Lower leg skin (tissue), 3 donors: ENCODE measurements around the gene B4GALT6.

Experiments
- POLR2A ChIP-seq, 2 donors: fragments of 450-650 bp; IDR thresholded peaks; one replicate each; pipeline ENCODE4 v1.6.1; 2016 to 2017; ENCODE audit warnings: antibody characterized with exemption in 2 of 2, mild to moderate bottlenecking in 1 of 2, moderate library complexity in 1 of 2
- TF ChIP-seq, protein P1 (sequence below), 3 donors: fragments of 450-650 bp; IDR thresholded peaks; one replicate each; pipeline ENCODE4 v1.5.1; 2016; ENCODE audit warnings: antibody characterized with exemption in 3 of 3, mild to moderate bottlenecking in 3 of 3, moderate library complexity in 2 of 3

DNA sequence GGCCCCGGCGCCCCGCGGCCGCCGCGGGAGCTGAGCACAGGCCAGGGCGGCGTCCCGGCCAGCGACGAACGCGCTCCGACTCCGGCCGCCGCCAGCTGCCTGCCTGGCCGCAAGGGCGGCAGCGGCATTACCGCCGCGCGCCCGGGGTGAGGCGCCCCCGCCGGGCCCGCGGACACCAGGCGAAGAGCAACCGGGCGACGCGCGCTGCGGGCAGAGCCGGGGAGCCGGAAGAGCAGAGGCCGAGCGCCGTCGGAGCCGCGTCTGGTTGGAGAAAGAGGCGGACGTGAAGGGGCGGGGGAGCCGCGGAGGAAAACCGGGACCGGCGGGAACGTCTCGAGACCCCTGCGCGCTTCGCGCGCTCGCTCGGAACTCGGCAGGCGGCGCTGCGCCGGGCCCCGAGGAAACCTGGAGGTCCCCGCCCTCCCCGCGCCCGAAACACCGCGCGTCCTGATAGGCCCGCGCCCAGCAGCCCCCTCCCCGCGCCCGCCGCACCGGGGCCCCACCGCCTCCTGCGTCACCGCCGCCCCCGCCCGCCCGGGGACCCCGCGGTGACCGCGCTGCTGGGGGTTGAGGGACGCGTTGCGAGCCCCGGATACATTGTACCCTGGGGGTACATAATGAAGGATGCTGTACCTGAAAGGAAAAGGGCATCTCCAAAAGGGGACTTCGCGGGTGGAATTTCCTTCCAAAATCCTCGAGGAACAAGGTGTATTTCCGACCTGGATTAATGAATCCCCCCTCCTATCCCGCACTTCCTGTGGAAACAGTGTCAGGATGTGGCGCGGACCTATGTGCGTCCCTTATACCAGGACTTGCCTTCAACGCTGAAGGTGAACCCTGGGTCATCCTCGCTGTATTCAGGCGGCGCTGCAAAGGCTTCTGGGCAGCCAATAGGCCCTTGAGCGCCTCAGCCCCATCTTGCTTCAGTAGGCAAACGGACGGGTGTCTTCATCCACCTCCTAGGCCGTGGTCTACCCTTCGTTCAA, 1.0 kb upstream of the B4GALT6 start:
- TF ChIP-seq, protein P1, sequence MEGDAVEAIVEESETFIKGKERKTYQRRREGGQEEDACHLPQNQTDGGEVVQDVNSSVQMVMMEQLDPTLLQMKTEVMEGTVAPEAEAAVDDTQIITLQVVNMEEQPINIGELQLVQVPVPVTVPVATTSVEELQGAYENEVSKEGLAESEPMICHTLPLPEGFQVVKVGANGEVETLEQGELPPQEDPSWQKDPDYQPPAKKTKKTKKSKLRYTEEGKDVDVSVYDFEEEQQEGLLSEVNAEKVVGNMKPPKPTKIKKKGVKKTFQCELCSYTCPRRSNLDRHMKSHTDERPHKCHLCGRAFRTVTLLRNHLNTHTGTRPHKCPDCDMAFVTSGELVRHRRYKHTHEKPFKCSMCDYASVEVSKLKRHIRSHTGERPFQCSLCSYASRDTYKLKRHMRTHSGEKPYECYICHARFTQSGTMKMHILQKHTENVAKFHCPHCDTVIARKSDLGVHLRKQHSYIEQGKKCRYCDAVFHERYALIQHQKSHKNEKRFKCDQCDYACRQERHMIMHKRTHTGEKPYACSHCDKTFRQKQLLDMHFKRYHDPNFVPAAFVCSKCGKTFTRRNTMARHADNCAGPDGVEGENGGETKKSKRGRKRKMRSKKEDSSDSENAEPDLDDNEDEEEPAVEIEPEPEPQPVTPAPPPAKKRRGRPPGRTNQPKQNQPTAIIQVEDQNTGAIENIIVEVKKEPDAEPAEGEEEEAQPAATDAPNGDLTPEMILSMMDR (IDR thresholded peaks at IDR 0.05), result no peak
- no peak for TF ChIP-seq POLR2A (IDR thresholded peaks at IDR 0.05)
